Ishikawa (cell line): ENCODE measurements around the gene BMP6.

Source experiments
- CEBPB ChIP-seq: IDR thresholded peaks from 2 replicates; pipeline ENCODE4 v1.6.1; 2012
- CREB1 ChIP-seq: IDR thresholded peaks from 2 replicates; pipeline ENCODE4 v1.6.1; 2012; ENCODE audit warnings: low read depth
- EGR1 ChIP-seq: IDR thresholded peaks from 2 replicates; pipeline ENCODE4 v1.6.1; 2012
- EP300 ChIP-seq: IDR thresholded peaks from 2 replicates; pipeline ENCODE4 v1.6.1; 2012; ENCODE audit warnings: borderline replicate concordance
- MAX ChIP-seq: IDR thresholded peaks from 2 replicates; pipeline ENCODE4 v1.6.1; 2012
- RAD21 ChIP-seq: IDR thresholded peaks from 2 replicates; pipeline ENCODE4 v1.6.1; 2012; ENCODE audit warnings: low read depth
- TAF1 ChIP-seq: IDR thresholded peaks from 2 replicates; pipeline ENCODE4 v1.6.1; 2012; ENCODE audit warnings: low read depth, mild to moderate bottlenecking
- TCF12 ChIP-seq: IDR thresholded peaks from 2 replicates; pipeline ENCODE4 v1.6.1; 2012; ENCODE audit warnings: low read depth
- TEAD4 ChIP-seq: IDR thresholded peaks from 2 replicates; pipeline ENCODE4 v1.6.1; 2012
- YY1 ChIP-seq: IDR thresholded peaks from 2 replicates; pipeline ENCODE4 v1.6.1; 2012; ENCODE audit warnings: low read depth
- ZBTB7A ChIP-seq: IDR thresholded peaks from 2 replicates; pipeline ENCODE4 v1.6.1; 2012; ENCODE audit warnings: low read depth
- TF ChIP-seq, protein P1 (sequence below): IDR thresholded peaks from 2 replicates; pipeline ENCODE4 v1.6.1; 2012; ENCODE audit warnings: low read depth, mild to moderate bottlenecking

- no peak for TF ChIP-seq EP300
- TF ChIP-seq RAD21: no peak
- TF ChIP-seq EGR1: no peak
- no peak for TF ChIP-seq TCF12
- no peak for TF ChIP-seq ZBTB7A
- TF ChIP-seq CREB1: no peak
- TF ChIP-seq, protein P1, sequence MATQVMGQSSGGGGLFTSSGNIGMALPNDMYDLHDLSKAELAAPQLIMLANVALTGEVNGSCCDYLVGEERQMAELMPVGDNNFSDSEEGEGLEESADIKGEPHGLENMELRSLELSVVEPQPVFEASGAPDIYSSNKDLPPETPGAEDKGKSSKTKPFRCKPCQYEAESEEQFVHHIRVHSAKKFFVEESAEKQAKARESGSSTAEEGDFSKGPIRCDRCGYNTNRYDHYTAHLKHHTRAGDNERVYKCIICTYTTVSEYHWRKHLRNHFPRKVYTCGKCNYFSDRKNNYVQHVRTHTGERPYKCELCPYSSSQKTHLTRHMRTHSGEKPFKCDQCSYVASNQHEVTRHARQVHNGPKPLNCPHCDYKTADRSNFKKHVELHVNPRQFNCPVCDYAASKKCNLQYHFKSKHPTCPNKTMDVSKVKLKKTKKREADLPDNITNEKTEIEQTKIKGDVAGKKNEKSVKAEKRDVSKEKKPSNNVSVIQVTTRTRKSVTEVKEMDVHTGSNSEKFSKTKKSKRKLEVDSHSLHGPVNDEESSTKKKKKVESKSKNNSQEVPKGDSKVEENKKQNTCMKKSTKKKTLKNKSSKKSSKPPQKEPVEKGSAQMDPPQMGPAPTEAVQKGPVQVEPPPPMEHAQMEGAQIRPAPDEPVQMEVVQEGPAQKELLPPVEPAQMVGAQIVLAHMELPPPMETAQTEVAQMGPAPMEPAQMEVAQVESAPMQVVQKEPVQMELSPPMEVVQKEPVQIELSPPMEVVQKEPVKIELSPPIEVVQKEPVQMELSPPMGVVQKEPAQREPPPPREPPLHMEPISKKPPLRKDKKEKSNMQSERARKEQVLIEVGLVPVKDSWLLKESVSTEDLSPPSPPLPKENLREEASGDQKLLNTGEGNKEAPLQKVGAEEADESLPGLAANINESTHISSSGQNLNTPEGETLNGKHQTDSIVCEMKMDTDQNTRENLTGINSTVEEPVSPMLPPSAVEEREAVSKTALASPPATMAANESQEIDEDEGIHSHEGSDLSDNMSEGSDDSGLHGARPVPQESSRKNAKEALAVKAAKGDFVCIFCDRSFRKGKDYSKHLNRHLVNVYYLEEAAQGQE: no peak
- no peak for TF ChIP-seq CEBPB
- TF ChIP-seq TAF1: no peak
- TF ChIP-seq MAX: no peak
- TF ChIP-seq TEAD4: no peak
- TF ChIP-seq YY1: no peak
Measured at GRCh38 chr6:7827142-7827541, 101.2 kb downstream of the BMP6 start.
